A673 (cell line): Measurements from ENCODE around the gene ADAM10. TPM values are rescaled to one million over a fixed set of nuclear protein-coding genes. Genes with fewer than 3 reads are reported as not detected.
A peak's percentile ranks its signal among the peaks of the same experiment; 100 is the strongest.

ENCODE experiments used
- BruUV-seq: library from RNA; stranded (reverse); fragments of 400-500 nt; replicated peaks from 2 replicates; lab custom pipeline; 2021; lab: Mats Ljungman, UMichigan
- CTCF ChIA-PET: fragments of 300-600 bp; sonication (Branson Sonifier 250); formaldehyde crosslinking; loops from one replicate; lab custom pipeline; 2022; ENCODE audit warnings: antibody characterized with exemption; lab: Charles Lee
- POLR2A ChIA-PET: fragments of 300-600 bp; sonication (Branson Sonifier 250); formaldehyde crosslinking; loops from one replicate; lab custom pipeline; 2022; ENCODE audit warnings: antibody characterized with exemption; ENCODE audit not compliant: low non-redundant PET; lab: Charles Lee
- DNase-seq: peaks from one replicate; pipeline ENCODE4 v3.0.0-alpha.2; 2015; ENCODE audit warnings: low spot score
- H3K27ac ChIP-seq: fragments of 200-600 bp; sonication (generic); 2 replicates; pipeline ENCODE4 v1.5.1; 2016; ENCODE audit warnings: mixed run types, low read depth, mild to moderate bottlenecking, mixed read lengths, antibody characterized with exemption, low read length; ENCODE audit not compliant: poor library complexity, severe bottlenecking
- H3K27me3 ChIP-seq: fragments of 200-600 bp; sonication (generic); replicated peaks from 2 replicates; pipeline ENCODE4 v1.6.1; 2017; ENCODE audit warnings: mixed run types, low read depth, mild to moderate bottlenecking, mixed read lengths, antibody characterized with exemption, low read length; ENCODE audit not compliant: insufficient read depth, poor library complexity
- H3K36me3 ChIP-seq: fragments of 200-600 bp; sonication (generic); 2 replicates; pipeline ENCODE4 v1.6.1; 2016; ENCODE audit warnings: mixed run types, mild to moderate bottlenecking, mixed read lengths, antibody characterized with exemption, low read length; ENCODE audit not compliant: insufficient read depth, poor library complexity, severe bottlenecking
- H3K4me1 ChIP-seq: fragments of 200-600 bp; sonication (generic); 2 replicates; pipeline ENCODE4 v1.6.1; 2017; ENCODE audit warnings: mixed run types, mild to moderate bottlenecking, mixed read lengths, antibody characterized with exemption, low read length; ENCODE audit not compliant: insufficient read depth, poor library complexity, severe bottlenecking
- H3K4me3 ChIP-seq: fragments of 200-600 bp; sonication (generic); 2 replicates; pipeline ENCODE4 v1.5.1; 2016; ENCODE audit warnings: low read depth, mixed run types, mild to moderate bottlenecking, mixed read lengths, low read length; ENCODE audit not compliant: poor library complexity, severe bottlenecking
- H3K9me3 ChIP-seq: fragments of 200-600 bp; sonication (generic); 2 replicates; pipeline ENCODE4 v1.6.1; 2016; ENCODE audit warnings: mixed run types, low read depth, mild to moderate bottlenecking, mixed read lengths, antibody characterized with exemption, low read length; ENCODE audit not compliant: poor library complexity, severe bottlenecking
- CTCF ChIP-seq: fragments of 300-800, 200-600 bp; sonication (generic); conservative IDR thresholded peaks from 2 replicates; pipeline ENCODE4 v1.5.1; 2017; ENCODE audit warnings: low read depth, mild to moderate bottlenecking, antibody characterized with exemption, low read length, moderate library complexity, mixed read lengths
- EZH2 ChIP-seq: fragments of 200-600 bp; sonication (generic); IDR thresholded peaks from 2 replicates; pipeline ENCODE4 v1.6.1; 2017; ENCODE audit warnings: borderline replicate concordance, low read depth, mild to moderate bottlenecking, mixed read lengths, antibody characterized with exemption, low read length; ENCODE audit not compliant: poor library complexity, severe bottlenecking
- intact Hi-C: fragments of 100-400 bp; cut with micrococcal nuclease; formaldehyde crosslinking; loops from one replicate; pipeline ENCODE4 v1.10.0; 2022; ENCODE audit not compliant: unreplicated experiment
- total RNA-seq: library from RNA; stranded (reverse); gene quantifications from 2 replicates; pipeline ENCODE4 v1.2.3, GENCODE V29; 2021

ADAM10 gene
- total RNA-seq, 1 experiment from 2014 or later, result 130 TPM

DNA sequence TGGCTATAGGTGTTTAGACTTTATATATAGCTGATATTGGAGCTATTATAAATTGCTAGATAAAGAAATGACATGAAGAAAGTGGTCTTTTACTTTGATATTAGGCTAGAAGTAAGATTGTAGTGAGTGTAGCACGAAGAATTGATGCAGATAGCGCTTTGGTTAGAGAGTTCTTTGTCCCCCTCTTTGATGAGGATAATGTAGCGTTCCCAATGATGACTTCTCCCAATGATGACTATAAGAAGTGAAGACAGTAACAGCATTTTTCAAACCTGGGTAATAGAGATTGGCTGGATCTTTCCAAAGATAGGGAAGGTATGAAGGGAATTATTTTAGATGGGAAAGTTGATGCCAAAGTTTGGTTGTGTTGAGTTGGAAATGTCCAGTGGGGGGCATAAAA lies 25.9 kb upstream of the ADAM10 start:
- Histone ChIP-seq H3K4me1 (peaks cover 10% of the 10 kb centered on the region), H3K4me3 (no peak overlapping the region), H3K27me3 (no peaks in the 10 kb centered on the region), H3K36me3 (no peaks in the 10 kb centered on the region), H3K27ac (no peak overlapping the region), H3K9me3 (no peaks in the 10 kb centered on the region)
- ChIA-PET POLR2A (no interaction called here), CTCF (interaction anchor here (0.7 kb wide), 1 partner anchor 336 kb away, joined by 8 read pairs; no protein-coding TSS in a partner anchor)
- no peak for TF ChIP-seq EZH2
- no peak for TF ChIP-seq CTCF
- BruUV-seq, result no TSS peak
- intact Hi-C loops, result no loop called here
- DNase-seq, result no peak

DNA sequence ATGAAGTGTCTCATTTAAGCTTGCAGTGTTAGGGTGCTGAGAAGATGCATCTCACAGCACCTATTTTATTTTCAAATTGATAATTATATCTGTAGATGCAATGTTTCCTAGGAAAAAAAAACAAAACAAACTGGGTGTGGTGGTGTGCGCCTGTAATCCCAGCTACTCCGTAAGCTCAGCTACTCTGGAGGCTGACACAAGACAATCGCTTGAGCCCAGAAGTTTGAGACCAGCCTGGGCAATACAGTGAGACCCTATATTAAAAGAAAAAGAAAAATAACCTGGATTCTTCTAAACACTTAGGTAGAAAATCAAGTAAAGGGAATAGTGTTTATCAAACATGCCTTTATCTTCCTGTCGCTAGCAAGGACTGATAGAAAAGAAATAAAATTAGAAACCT lies 23.5 kb upstream of the ADAM10 start:
- intact Hi-C loops, result loop anchor here (5.0 kb wide), 1 partner anchor 501 kb away; no protein-coding TSS in a partner anchor
- no peak for DNase-seq
- ChIA-PET CTCF (no interaction called here), POLR2A (no interaction called here)
- H3K4me3 ChIP-seq, result peak overlapping the region; percentile 85
- no peaks in the 10 kb centered on the region for H3K27me3 ChIP-seq
- TF ChIP-seq CTCF (no peak), EZH2 (no peak)
- no peaks in the 10 kb centered on the region for H3K36me3 ChIP-seq
- peaks cover 10% of the 10 kb centered on the region for H3K4me1 ChIP-seq
- H3K9me3 ChIP-seq, result no peaks in the 10 kb centered on the region
- no TSS peak for BruUV-seq
- H3K27ac ChIP-seq, result no peak overlapping the region

DNA sequence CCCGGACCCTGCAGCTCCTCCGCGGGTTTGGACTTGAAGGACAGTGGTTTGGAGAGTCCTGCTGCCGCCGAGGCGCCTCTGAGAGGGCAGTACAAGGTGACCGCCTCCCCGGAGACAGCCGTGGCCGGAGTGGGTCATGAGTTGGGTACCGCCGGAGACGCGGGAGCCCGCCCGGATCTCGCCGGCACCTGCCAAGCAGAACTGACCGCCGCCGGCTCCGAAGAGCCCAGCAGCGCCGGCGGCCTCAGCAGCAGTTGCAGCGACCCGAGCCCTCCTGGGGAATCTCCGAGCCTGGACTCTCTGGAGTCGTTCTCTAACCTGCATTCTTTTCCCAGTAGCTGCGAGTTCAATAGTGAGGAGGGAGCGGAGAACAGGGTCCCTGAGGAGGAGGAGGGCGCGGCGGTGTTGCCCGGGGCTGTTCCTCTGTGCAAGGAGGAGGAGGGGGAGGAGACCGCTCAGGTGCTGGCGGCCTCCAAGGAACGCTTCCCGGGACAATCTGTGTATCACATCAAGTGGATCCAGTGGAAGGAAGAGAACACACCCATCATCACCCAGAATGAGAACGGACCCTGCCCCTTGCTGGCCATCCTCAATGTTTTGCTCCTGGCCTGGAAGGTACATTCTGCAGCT lies 22.2 kb upstream of the ADAM10 start:
- ChIA-PET CTCF (interaction anchor here (0.5 to 1.1 kb wide), 4 partner anchors 11 to 559 kb away, joined by 3 to 6 read pairs (median 4); no protein-coding TSS in a partner anchor), POLR2A (no interaction called here)
- H3K36me3 ChIP-seq, result no peaks in the 10 kb centered on the region
- H3K27me3 ChIP-seq, result no peaks in the 10 kb centered on the region
- DNase-seq, result no peak
- H3K4me3 ChIP-seq, result peak overlapping the region; percentile 85
- TF ChIP-seq CTCF (no peak), EZH2 (no peak)
- peak overlapping the region; percentile 83 for H3K27ac ChIP-seq
- H3K9me3 ChIP-seq, result no peaks in the 10 kb centered on the region
- BruUV-seq, result no TSS peak
- peaks cover 10% of the 10 kb centered on the region for H3K4me1 ChIP-seq
- intact Hi-C loops, result loop anchor here (5.0 kb wide), 1 partner anchor 499 kb away; no protein-coding TSS in a partner anchor
